Central memory CD8-positive, alpha-beta T cell (primary cell): ENCODE results near the gene SFTPA1.
"Not testable (repeated sequence)": the region's sequence is repeated elsewhere in the genome, so short reads cannot be mapped to it uniquely, and the experiment has no call there.

Experiments
- ATAC-seq: fragments of 150-1000 bp; cut with Tn5 transposase; replicated peaks from 2 replicates; pipeline ENCODE4 v1.10.0; 2022; ENCODE audit warnings: mild to moderate bottlenecking, moderate FRiP score, moderate number of reproducible peaks; ENCODE audit not compliant: poor library complexity, severe bottlenecking; ENCODE audit errors: extremely low read depth
- DNase-seq, 2 donors: peaks; one replicate each; pipeline ENCODE4 v3.0.0; 2021; ENCODE audit warnings: low spot score in 2 of 2
- H3K27ac Mint-ChIP-seq: one replicate; pipeline ENCODE4 v1.8.0; 2022; ENCODE audit warnings: low read depth, mild to moderate bottlenecking, moderate library complexity, mixed read lengths
- H3K27me3 Mint-ChIP-seq: one replicate; pipeline ENCODE4 v1.8.0; 2022; ENCODE audit warnings: mixed read lengths
- H3K36me3 Mint-ChIP-seq: one replicate; pipeline ENCODE4 v1.8.0; 2022; ENCODE audit warnings: mild to moderate bottlenecking, moderate library complexity, mixed read lengths; ENCODE audit not compliant: insufficient read depth
- H3K4me1 Mint-ChIP-seq: one replicate; pipeline ENCODE4 v1.8.0; 2022; ENCODE audit warnings: mixed read lengths
- H3K4me3 Mint-ChIP-seq: one replicate; pipeline ENCODE4 v1.8.0; 2022; ENCODE audit warnings: mild to moderate bottlenecking, moderate library complexity, mixed read lengths
- H3K9me3 Mint-ChIP-seq: one replicate; pipeline ENCODE4 v1.8.0; 2022; ENCODE audit warnings: mixed read lengths

SFTPA1 gene

DNA sequence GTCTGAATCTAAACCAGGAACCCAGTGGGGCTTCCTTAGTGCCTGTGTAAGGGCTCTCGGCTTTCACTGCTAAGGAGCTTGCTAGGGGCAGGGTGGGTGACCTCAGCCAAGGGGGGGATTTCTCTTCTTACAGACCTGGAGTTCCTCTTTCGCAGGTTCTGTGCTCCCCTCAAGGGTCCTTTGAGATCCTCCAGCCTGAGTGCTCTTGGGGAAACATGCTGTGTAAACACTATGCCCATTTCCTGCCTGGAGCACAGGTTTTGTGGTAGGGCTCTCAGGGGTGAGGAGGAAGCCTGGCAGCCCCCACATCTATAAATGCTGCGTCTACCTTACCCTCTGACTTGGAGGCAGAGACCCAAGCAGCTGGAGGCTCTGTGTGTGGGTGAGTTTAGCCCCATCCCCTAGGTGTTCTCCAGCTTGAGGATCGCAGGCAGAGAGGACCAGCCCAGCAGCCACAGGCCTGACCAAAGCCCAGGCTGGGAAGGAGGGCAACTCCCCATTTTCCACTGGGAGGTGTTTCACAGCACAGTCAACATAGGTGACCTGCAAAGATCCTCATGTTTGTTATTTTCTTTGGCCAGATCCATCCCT lies at the start of gene SFTPA1:
SFTPA1 (plus strand) TSS at position 339 of the 591 bp plus-strand sequence. CDS start 887 bp downstream, outside the sequence.
- H3K27me3 Mint-ChIP-seq, result peaks cover 9% of the 10 kb centered on the region
- no peaks in the 10 kb centered on the region for H3K36me3 Mint-ChIP-seq
- DNase-seq (no peak), ATAC-seq (no peak)
- no peaks in the 10 kb centered on the region for H3K4me1 Mint-ChIP-seq
- no peak within 1 kb of the TSS for H3K4me3 Mint-ChIP-seq
- H3K27ac Mint-ChIP-seq, result no peak within 1 kb of the TSS
- H3K9me3 Mint-ChIP-seq, result no peaks in the 10 kb centered on the region

DNA sequence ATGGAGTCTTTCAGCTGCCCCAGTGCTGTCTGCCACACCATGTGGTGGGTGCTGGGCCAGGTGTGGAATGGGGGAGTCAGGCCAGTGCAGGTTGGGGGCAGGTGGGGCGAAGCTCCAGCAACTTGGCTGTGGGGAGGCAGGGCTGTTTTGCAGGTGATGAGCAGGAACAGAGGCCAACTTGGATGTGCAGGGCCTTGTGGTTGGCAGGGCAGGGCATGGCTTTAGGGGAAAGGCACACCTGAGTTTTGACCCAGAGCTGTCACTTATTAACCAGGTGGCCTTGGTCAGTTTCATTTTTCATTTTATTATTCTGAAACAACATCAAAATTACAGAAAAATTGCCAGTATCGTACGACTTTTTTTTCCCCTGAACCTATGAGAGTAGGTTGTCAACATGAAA lies 49.5 kb upstream of the SFTPA1 start:
- ATAC-seq (no peak), DNase-seq (no peak)
- Mint-ChIP-seq H3K4me3 (no peak overlapping the region), H3K27me3 (peaks cover 19% of the 10 kb centered on the region), H3K36me3 (no peaks in the 10 kb centered on the region), H3K9me3 (no peaks in the 10 kb centered on the region), H3K27ac (no peak overlapping the region), H3K4me1 (peaks cover 10% of the 10 kb centered on the region)

DNA sequence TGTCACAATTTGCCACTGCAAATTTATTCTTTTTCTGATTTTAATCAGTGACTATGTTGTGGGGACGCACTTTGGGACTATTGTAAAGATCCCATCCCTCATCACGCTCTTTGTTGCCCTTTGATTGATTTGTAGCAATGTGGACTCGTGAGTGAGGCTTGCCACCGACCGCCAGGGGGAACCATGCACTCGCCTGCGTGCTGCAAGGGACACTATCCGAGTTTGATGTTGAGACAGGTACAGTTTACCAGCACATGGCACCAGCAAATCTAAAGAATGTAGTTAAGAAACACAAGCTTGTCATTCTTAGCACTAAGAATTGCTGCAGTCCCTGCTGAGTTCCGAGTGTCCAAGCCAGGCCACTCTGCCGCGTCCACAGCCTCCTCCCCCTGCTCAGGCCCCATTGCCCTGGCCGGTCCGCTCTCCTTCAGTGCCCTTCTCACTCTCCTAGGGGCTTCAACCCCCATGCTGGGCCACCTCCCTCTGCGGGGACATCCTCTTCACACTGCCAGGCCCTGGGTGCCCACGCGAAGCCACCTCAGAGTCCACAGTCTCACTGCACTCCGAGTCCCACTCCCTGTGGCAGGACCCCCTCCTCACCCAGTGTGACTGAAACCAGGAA lies 48.5 kb upstream of the SFTPA1 start:
- DNase-seq (peak in 1 of 2 donors; percentile 32), ATAC-seq (peak; percentile 63)
- Mint-ChIP-seq H3K36me3 (no peaks in the 10 kb centered on the region), H3K4me1 (peaks cover 10% of the 10 kb centered on the region), H3K27ac (no peak overlapping the region), H3K9me3 (no peaks in the 10 kb centered on the region), H3K27me3 (peaks cover 19% of the 10 kb centered on the region), H3K4me3 (peak overlapping the region; percentile 31)

DNA sequence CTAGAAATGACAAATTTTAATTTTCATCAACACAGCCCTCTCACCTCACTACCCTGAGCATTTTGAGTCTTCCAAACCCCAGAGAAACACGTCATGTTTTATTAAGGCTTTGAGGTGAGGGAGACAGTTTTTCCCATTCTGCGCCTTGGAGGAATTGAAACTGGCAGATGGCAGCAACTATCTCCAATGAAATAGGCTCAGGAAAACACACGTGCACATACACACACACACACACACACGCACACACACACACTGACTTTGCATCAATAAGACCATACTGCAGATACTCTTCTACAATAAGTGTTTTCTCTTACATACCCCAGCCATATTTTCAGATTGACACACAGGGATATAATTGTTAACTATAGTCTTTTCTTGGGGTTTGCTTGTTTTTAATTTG lies 47.3 kb upstream of the SFTPA1 start:
- DNase-seq, result no peak
- peaks cover 10% of the 10 kb centered on the region for H3K4me1 Mint-ChIP-seq
- H3K27me3 Mint-ChIP-seq, result peaks cover 19% of the 10 kb centered on the region
- no peak for ATAC-seq
- H3K9me3 Mint-ChIP-seq, result no peaks in the 10 kb centered on the region
- H3K4me3 Mint-ChIP-seq, result no peak overlapping the region
- H3K36me3 Mint-ChIP-seq, result no peaks in the 10 kb centered on the region
- no peak overlapping the region for H3K27ac Mint-ChIP-seq

DNA sequence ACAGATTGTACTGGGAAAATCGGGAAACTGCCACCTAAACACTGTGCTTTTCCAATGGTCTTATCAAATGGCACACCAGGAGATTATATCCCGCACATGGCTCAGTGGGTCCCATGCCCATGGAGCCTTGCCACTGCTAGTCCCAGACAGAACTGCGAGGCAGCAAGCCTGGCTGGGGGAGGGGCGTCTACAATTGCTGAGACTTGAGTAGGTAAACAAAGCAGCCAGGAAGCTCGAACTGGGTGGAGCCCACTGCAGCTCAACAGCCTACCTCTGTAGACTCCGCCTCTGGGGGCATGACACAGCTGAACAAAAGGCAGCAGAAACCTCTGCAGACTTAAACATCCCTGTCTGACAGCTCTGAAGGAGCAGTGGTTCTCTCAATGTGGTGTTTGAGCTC lies 40.1 kb upstream of the SFTPA1 start:
- not testable (repeated sequence) for H3K27ac Mint-ChIP-seq

DNA sequence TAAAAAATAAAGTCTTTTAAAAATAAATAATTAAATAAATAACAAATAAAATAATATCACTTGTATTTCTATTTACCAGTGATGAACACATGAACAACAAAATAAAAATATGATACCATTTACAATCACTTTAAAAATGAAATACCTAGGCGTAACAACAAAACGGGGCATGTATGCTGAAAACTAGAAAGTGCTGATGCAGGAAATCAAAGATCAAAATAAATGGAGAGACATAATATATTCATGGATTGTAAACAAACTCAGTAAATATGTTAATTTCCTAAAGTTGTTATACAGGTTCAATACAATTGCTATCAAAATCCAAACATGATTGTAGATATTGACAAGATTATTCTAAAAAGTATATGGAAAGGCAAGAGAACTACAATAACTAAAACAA lies 31.4 kb upstream of the SFTPA1 start:
- no peak for ATAC-seq
- no peaks in the 10 kb centered on the region for H3K36me3 Mint-ChIP-seq
- no peak overlapping the region for H3K4me3 Mint-ChIP-seq
- H3K4me1 Mint-ChIP-seq, result no peaks in the 10 kb centered on the region
- peaks cover 3% of the 10 kb centered on the region for H3K27me3 Mint-ChIP-seq
- H3K27ac Mint-ChIP-seq, result no peak overlapping the region
- DNase-seq, result no peak
- H3K9me3 Mint-ChIP-seq, result no peaks in the 10 kb centered on the region

More for the DNA sequence above, 40.1 kb upstream of the SFTPA1 start:
- not testable (repeated sequence) for ATAC-seq, H3K4me3 Mint-ChIP-seq, H3K36me3 Mint-ChIP-seq, H3K9me3 Mint-ChIP-seq, H3K4me1 Mint-ChIP-seq, DNase-seq
- peaks cover 40% of the 10 kb centered on the region for H3K27me3 Mint-ChIP-seq

DNA sequence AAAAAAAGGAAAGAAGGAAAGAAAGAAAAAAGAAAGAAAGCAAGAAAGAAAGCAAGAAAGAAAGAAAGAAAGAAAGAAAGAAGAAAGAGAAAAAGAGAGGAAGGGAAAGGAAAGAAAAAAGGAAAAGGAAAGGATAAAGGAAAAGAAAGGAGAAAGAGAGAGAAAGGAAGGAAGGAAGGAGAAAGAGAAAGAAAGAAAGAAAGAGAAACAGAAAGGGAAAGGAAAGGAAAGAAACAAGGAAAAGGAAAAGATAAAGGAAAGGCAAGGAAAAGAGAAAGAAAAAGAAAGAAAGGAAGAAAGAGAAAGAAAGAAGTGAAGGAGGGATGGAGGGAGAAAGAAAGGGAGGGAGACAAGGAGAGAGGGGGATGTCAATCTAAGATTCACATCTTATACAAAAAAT lies 29.7 kb upstream of the SFTPA1 start:
- H3K36me3 Mint-ChIP-seq, result no peaks in the 10 kb centered on the region
- H3K4me1 Mint-ChIP-seq, result no peaks in the 10 kb centered on the region
- H3K27ac Mint-ChIP-seq, result no peak overlapping the region
- H3K4me3 Mint-ChIP-seq, result no peak overlapping the region
- no peaks in the 10 kb centered on the region for H3K9me3 Mint-ChIP-seq
- ATAC-seq (no peak), DNase-seq (no peak)
- H3K27me3 Mint-ChIP-seq, result peaks cover 12% of the 10 kb centered on the region

DNA sequence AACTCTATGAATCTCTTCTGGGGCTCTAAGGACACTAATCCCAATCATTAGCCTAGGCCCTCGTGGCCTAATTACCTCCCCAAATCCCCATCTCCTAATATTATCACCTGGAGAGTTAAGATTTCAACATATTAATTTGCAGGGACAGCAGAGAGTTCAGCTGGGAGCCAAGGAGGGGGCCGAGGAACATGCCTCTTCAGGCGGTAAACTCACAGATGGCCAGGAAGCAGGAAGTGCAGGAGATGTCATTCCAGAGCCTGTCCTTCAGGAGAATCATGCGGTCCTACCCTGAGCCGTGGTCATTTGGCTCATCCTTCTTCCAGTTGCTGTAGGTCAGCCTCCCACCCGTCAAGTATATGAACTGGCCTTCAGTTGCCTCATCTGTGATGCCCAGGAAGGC lies 28.6 kb upstream of the SFTPA1 start:
- peaks cover 14% of the 10 kb centered on the region for H3K27me3 Mint-ChIP-seq
- H3K4me1 Mint-ChIP-seq, result no peaks in the 10 kb centered on the region
- H3K9me3 Mint-ChIP-seq, result no peaks in the 10 kb centered on the region
- ATAC-seq, result no peak
- H3K36me3 Mint-ChIP-seq, result peaks cover 2% of the 10 kb centered on the region
- no peak for DNase-seq
- H3K4me3 Mint-ChIP-seq, result no peak overlapping the region
- no peak overlapping the region for H3K27ac Mint-ChIP-seq

DNA sequence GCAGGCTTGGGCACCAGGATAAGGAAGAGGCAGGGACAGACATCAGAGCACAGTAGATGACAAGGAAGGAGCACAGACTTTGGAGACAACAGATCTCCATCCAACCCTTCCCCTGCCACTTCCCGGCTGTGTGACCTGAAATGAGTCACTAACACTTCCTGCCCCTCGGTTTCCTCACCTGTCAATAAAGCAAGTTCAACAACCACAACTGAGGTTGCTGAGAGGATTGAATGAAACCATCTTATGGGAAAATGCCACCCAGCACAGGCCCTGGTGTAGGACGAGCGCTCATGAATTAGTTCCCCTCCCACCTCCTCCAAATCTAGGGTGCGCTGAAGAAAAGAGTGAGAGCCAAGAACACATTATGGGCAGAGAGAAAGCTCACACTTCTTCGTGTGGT lies 27.8 kb upstream of the SFTPA1 start:
- peaks cover 22% of the 10 kb centered on the region for H3K27me3 Mint-ChIP-seq
- not testable (repeated sequence) for H3K27ac Mint-ChIP-seq, DNase-seq, H3K36me3 Mint-ChIP-seq, ATAC-seq, H3K9me3 Mint-ChIP-seq, H3K4me1 Mint-ChIP-seq, H3K4me3 Mint-ChIP-seq

DNA sequence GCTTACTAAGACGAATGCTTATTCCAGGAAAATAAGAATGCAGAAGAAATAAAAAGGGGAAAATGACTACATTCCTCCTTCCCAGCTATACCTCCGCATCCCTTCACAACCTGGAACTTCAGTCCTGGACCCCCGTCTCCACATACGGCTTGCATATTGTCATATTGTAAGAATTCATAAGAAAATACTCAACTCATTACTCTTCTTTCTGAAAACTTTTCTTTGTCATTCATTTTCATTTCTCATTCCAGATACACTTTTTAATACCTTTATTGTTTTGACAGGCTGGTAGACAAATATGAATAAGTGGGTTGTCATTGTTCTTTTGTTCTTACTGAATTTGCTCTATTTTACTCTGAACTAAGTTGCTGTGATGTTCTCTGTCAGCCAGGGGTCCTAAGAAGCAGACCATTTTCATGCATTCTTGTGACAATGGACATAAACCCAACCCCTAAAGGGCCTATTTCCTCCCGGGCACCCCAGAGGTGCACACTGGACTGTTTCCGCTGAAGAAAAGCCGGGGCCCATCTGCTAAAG lies 27.2 kb upstream of the SFTPA1 start:
- no peak for DNase-seq
- Mint-ChIP-seq H3K4me3 (no peak overlapping the region), H3K36me3 (peaks cover 2% of the 10 kb centered on the region), H3K27me3 (peaks cover 23% of the 10 kb centered on the region), H3K9me3 (no peaks in the 10 kb centered on the region), H3K4me1 (no peaks in the 10 kb centered on the region), H3K27ac (no peak overlapping the region)
- no peak for ATAC-seq

DNA sequence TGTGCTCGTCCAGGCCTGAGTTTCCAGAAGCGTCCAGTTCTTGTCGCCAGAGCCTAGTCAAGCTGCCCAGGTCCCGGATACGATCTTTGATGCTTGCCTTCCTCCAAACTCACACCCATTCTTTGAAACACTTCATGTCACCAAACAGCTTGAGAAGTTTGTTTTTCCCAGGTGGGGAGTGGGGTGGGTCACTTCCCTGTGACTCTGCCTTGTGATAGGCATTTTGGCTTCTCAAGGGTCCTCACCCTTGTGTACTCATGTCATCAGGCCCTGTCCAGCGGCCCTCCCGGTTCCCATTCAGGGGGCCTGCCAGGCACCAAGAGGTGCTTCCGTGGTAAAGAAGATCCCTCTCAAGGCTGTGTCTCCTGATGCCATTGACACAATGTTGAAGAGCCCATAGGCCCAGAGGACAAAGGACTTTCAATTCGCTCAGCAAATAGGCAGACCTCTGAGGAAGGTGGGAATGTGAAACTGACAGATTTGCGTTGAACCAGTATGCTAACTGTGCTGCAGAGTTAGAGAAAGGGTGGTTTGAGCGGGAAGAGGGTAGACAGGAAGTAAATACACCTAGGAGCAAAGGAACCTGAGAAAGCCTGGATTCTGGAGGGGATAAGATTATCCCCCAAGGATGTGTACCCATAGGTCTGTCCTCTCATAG lies 24.7 kb upstream of the SFTPA1 start:
- H3K4me1 Mint-ChIP-seq, result no peaks in the 10 kb centered on the region
- no peak overlapping the region for H3K27ac Mint-ChIP-seq
- H3K36me3 Mint-ChIP-seq, result peaks cover 2% of the 10 kb centered on the region
- no peak for DNase-seq
- no peaks in the 10 kb centered on the region for H3K9me3 Mint-ChIP-seq
- H3K4me3 Mint-ChIP-seq, result no peak overlapping the region
- peaks cover 45% of the 10 kb centered on the region for H3K27me3 Mint-ChIP-seq
- ATAC-seq, result no peak

DNA sequence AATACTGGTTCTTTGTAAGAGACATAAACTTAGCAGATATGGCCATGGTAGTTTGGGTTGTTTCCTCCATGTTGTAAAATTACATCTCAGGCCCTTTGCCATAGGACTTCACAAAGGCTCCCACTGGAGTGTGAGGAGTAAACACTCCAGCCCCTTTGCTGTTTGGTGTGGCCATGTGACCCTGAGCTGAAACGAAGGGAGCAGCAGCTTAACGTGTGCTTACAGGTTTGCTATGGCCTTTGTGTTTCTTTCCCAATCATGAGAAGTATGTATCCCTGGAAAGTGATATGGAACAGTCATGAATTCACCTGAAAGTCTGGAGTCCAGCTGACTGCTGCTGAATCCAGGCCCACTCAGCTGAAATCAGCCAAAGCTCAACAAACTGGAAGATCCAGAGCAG lies 23.8 kb upstream of the SFTPA1 start:
- H3K36me3 Mint-ChIP-seq, result peaks cover 2% of the 10 kb centered on the region
- peaks cover 45% of the 10 kb centered on the region for H3K27me3 Mint-ChIP-seq
- no peak overlapping the region for H3K27ac Mint-ChIP-seq
- H3K4me3 Mint-ChIP-seq, result no peak overlapping the region
- no peaks in the 10 kb centered on the region for H3K9me3 Mint-ChIP-seq
- no peaks in the 10 kb centered on the region for H3K4me1 Mint-ChIP-seq
- DNase-seq (no peak), ATAC-seq (no peak)

DNA sequence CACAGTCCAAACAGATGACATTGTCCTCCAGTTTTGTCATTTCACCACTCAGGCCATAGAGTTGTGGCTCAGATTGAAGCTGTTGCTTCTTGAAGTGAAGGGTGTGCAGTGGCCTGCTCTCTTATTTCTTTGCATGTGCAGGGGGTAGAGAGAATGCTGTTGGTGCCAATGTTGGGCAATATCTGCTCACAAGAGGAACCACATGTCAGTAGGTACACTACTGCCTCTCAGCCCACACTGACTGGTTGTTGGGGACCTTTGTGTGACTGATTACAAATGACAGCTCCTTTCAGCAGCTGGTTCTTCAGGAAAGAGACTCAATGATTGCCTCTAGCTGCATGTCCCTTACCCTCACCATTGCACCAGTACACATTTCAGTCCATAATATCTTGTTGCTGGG lies 21.9 kb upstream of the SFTPA1 start:
- ATAC-seq (no peak), DNase-seq (no peak)
- Mint-ChIP-seq H3K4me3 (no peak overlapping the region), H3K4me1 (no peaks in the 10 kb centered on the region), H3K9me3 (no peaks in the 10 kb centered on the region), H3K27ac (no peak overlapping the region), H3K36me3 (peaks cover 2% of the 10 kb centered on the region), H3K27me3 (peaks cover 45% of the 10 kb centered on the region)
